Stromal cell of bone marrow (primary cell): ENCODE data around the gene ACP2.
"Not testable (repeated sequence)": the region's sequence is repeated elsewhere in the genome, so short reads cannot be mapped to it uniquely, and the experiment has no call there.

ENCODE experiments used
- DNase-seq: peaks from one replicate; pipeline ENCODE4 v3.0.0-alpha.2; 2012; ENCODE audit warnings: low read depth

ACP2 gene

GRCh38 chr11:47243454-47243853 is 5.2 kb downstream of the ACP2 start:
- DNase-seq = no peak

GRCh38 chr11:47242596-47243192 is 5.9 kb downstream of the ACP2 start:
- no peak for DNase-seq

GRCh38 chr11:47241841-47242301 is 6.7 kb downstream of the ACP2 start:
- no peak for DNase-seq

GRCh38 chr11:47239852-47240251 is 8.8 kb downstream of the ACP2 start:
- no peak for DNase-seq

GRCh38 chr11:47236482-47236881 is 12.1 kb downstream of the ACP2 start:
- no peak for DNase-seq

- DNase-seq = no peak
Observed at GRCh38 chr11:47235163-47235562, 13.5 kb downstream of the ACP2 start.

GRCh38 chr11:47234669-47235100 is 13.9 kb downstream of the ACP2 start:
- no peak for DNase-seq

GRCh38 chr11:47233989-47234668 is 14.5 kb downstream of the ACP2 start:
- peak; percentile 39 for DNase-seq

- no peak for DNase-seq
Observed at GRCh38 chr11:47233051-47233450, 15.6 kb downstream of the ACP2 start.

- no peak for DNase-seq
Observed at GRCh38 chr11:47229161-47229560, 19.5 kb downstream of the ACP2 start.

- no peak for DNase-seq
Observed at GRCh38 chr11:47225552-47226400, 22.8 kb downstream of the ACP2 start.

- no peak for DNase-seq
Observed at GRCh38 chr11:47222696-47223095, 25.9 kb downstream of the ACP2 start.

- DNase-seq = no peak
Observed at GRCh38 chr11:47220401-47220821, 28.2 kb downstream of the ACP2 start.

- DNase-seq = peak; percentile 82
Observed at GRCh38 chr11:47216121-47216798, 32.4 kb downstream of the ACP2 start.

- DNase-seq = no peak
Observed at GRCh38 chr11:47215366-47215910, 33.2 kb downstream of the ACP2 start.

- DNase-seq = peak; percentile 89
Observed at GRCh38 chr11:47213950-47214565, 34.6 kb downstream of the ACP2 start.

GRCh38 chr11:47212938-47213337 is 35.7 kb downstream of the ACP2 start:
- no peak for DNase-seq

GRCh38 chr11:47208628-47209027 is 40.0 kb downstream of the ACP2 start:
- DNase-seq = no peak

GRCh38 chr11:47208008-47208552 is 40.5 kb downstream of the ACP2 start:
- DNase-seq = not testable (repeated sequence)

GRCh38 chr11:47207459-47207858 is 41.2 kb downstream of the ACP2 start:
- no peak for DNase-seq

- DNase-seq = not testable (repeated sequence)
Observed at GRCh38 chr11:47206577-47206976, 42.0 kb downstream of the ACP2 start.
